Ishikawa (cell line): ENCODE results near the gene ATXN1.

Experiments
- EGR1 ChIP-seq: IDR thresholded peaks from 2 replicates; pipeline ENCODE4 v1.6.1; 2012
- EP300 ChIP-seq: IDR thresholded peaks from 2 replicates; pipeline ENCODE4 v1.6.1; 2012; ENCODE audit warnings: borderline replicate concordance
- FOXM1 ChIP-seq: IDR thresholded peaks from 2 replicates; pipeline ENCODE4 v1.6.1; 2012; ENCODE audit warnings: low read depth, borderline replicate concordance
- MAX ChIP-seq: IDR thresholded peaks from 2 replicates; pipeline ENCODE4 v1.6.1; 2012
- YY1 ChIP-seq: IDR thresholded peaks from 2 replicates; pipeline ENCODE4 v1.6.1; 2012; ENCODE audit warnings: low read depth

- TF ChIP-seq FOXM1, result no peak
- no peak for TF ChIP-seq YY1
- TF ChIP-seq MAX, result no peak
- TF ChIP-seq EP300, result no peak
- TF ChIP-seq EGR1, result no peak
Observed at GRCh38 chr6:16547587-16547986, 213.7 kb downstream of the ATXN1 start.
